HCT116 (cell line): ENCODE data around the gene PTX3. TPM values are rescaled to one million over a fixed set of nuclear protein-coding genes. Genes with fewer than 3 reads are reported as not detected.

Source experiments
- ATAC-seq: fragments of 200-7000 bp; cut with Tn5 transposase; 2 replicates; pipeline ENCODE4 v1.9.1; 2020; ENCODE audit warnings: mild to moderate bottlenecking, moderate library complexity
- BruUV-seq: library from RNA; stranded (reverse); fragments of 400-500 nt; replicated peaks from 2 replicates; lab custom pipeline; 2021; lab: Mats Ljungman, UMichigan
- CTCF ChIA-PET: fragments of 300-600 bp; sonication (Branson Sonifier 250); formaldehyde crosslinking; loops from one replicate; lab custom pipeline; 2021; ENCODE audit warnings: antibody characterized with exemption; lab: Charles Lee
- POLR2A ChIA-PET: fragments of 300-600, 350-600 bp; sonication (Branson Sonifier 250); formaldehyde crosslinking; loops from one replicate; lab custom pipeline; 2021; ENCODE audit warnings: antibody characterized with exemption; lab: Charles Lee
- RAD21 ChIA-PET, 2 experiments: fragments of 300-600 bp; sonication (Branson Sonifier 250); formaldehyde crosslinking; loops; one replicate each; lab custom pipeline; 2023; ENCODE audit warnings: low total read pairs in 2 of 2; ENCODE audit not compliant: uncharacterized antibody in 2 of 2, unreplicated experiment in 2 of 2, low non-redundant PET in 1 of 2; lab: Charles Lee
- DNase-seq: peaks from one replicate; pipeline ENCODE4 v3.0.0-alpha.2; 2010; ENCODE audit warnings: low read depth, low spot score
- H2AFZ ChIP-seq: fragments of 200-600 bp; shearing (Covaris generic), sonication (generic); 2 replicates; pipeline ENCODE4 v1.6.1; 2017; ENCODE audit warnings: low read depth, mixed run types, mixed read lengths, antibody characterized with exemption, low read length; ENCODE audit not compliant: poor library complexity, severe bottlenecking
- H3K27ac ChIP-seq: 2 replicates; pipeline ENCODE4 v1.5.1; 2012; ENCODE audit warnings: low read depth, low read length
- H3K27me3 ChIP-seq: fragments of 200-600 bp; sonication (generic); 2 replicates; pipeline ENCODE4 v1.6.1; 2016; ENCODE audit warnings: mixed run types, low read length, mixed read lengths; ENCODE audit not compliant: insufficient read depth
- H3K36me3 ChIP-seq, 2 experiments: fragments of 200-500 bp in 1 of 2; fragments of 200-600 bp in 1 of 2; sonication (Bioruptor generic) in 1 of 2; sonication (generic) in 1 of 2; 2 replicates each; pipeline versions ENCODE4 v1.5.1 to v1.6.1; 2014 to 2016; ENCODE audit warnings: low read length in 2 of 2, inconsistent platforms in 1 of 2, mixed read lengths in 1 of 2, mixed run types in 1 of 2; ENCODE audit not compliant: insufficient read depth in 2 of 2, control insufficient read depth in 1 of 2
- H3K4me1 ChIP-seq, 2 experiments: fragments of 200-600 bp in 1 of 2; sonication (generic) in 1 of 2; 2 replicates each; pipeline versions ENCODE4 v1.5.1 to v1.6.1; 2012 to 2017; ENCODE audit warnings: low read length in 2 of 2, inconsistent platforms in 1 of 2, mild to moderate bottlenecking in 1 of 2, mixed read lengths in 1 of 2, mixed run types in 1 of 2, moderate library complexity in 1 of 2; ENCODE audit not compliant: insufficient read depth in 2 of 2, control insufficient read depth in 1 of 2
- H3K4me2 ChIP-seq: fragments of 200-600 bp; sonication (generic); 2 replicates; pipeline ENCODE4 v1.6.1; 2017; ENCODE audit warnings: mixed run types, low read length, mixed read lengths
- H3K4me3 ChIP-seq, 2 experiments: fragments of 200-600 bp in 1 of 2; sonication (generic) in 1 of 2; replicated peaks in 1 of 2; 2 replicates each; pipeline ENCODE4 v1.5.1; 2011 to 2016; ENCODE audit warnings: low read length in 2 of 2, control low read depth in 1 of 2, low read depth in 1 of 2, mild to moderate bottlenecking in 1 of 2, mixed read lengths in 1 of 2, mixed run types in 1 of 2
- H3K79me2 ChIP-seq: fragments of 200-600 bp; sonication (generic); 2 replicates; pipeline ENCODE4 v1.6.1; 2017; ENCODE audit warnings: mild to moderate bottlenecking, mixed run types, low read length, moderate library complexity, mixed read lengths; ENCODE audit not compliant: insufficient read depth
- H3K9ac ChIP-seq: fragments of 200-600 bp; sonication (generic); 2 replicates; pipeline ENCODE4 v1.6.1; 2016; ENCODE audit warnings: low read length, mixed read lengths
- H3K9me2 ChIP-seq: fragments of 200-600 bp; sonication (generic), shearing (Covaris generic); 2 replicates; pipeline ENCODE4 v1.6.1; 2017; ENCODE audit warnings: mixed run types, mild to moderate bottlenecking, moderate library complexity; ENCODE audit not compliant: insufficient read depth
- H3K9me3 ChIP-seq, 2 experiments: fragments of 200-500 bp in 1 of 2; fragments of 200-600 bp in 1 of 2; sonication (Bioruptor generic) in 1 of 2; sonication (generic) in 1 of 2; 2 replicates each; pipeline ENCODE4 v1.6.1; 2014 to 2017; ENCODE audit warnings: low read length in 2 of 2, mixed read lengths in 2 of 2, inconsistent platforms in 1 of 2, low read depth in 1 of 2, mild to moderate bottlenecking in 1 of 2, mixed run types in 1 of 2, moderate library complexity in 1 of 2; ENCODE audit not compliant: control insufficient read depth in 1 of 2, insufficient read depth in 1 of 2
- H4K20me1 ChIP-seq: fragments of 200-600 bp; sonication (generic), shearing (Covaris generic); 2 replicates; pipeline ENCODE4 v1.6.1; 2017; ENCODE audit warnings: mixed run types, mild to moderate bottlenecking, moderate library complexity; ENCODE audit not compliant: insufficient read depth
- ATF3 ChIP-seq: IDR thresholded peaks from 2 replicates; pipeline ENCODE4 v1.6.1; 2012
- CBX3 ChIP-seq: IDR thresholded peaks from 2 replicates; pipeline ENCODE4 v1.6.1; 2012; ENCODE audit warnings: low read depth
- ELF1 ChIP-seq: IDR thresholded peaks from 2 replicates; pipeline ENCODE4 v1.6.1; 2012; ENCODE audit warnings: low read depth, borderline replicate concordance
- EZH2 ChIP-seq: fragments of 200-600 bp; sonication (generic); IDR thresholded peaks from 2 replicates; pipeline ENCODE4 v1.6.1; 2017; ENCODE audit warnings: antibody characterized with exemption, mixed run types
- EZH2phosphoT487 ChIP-seq: fragments of 200-600 bp; IDR thresholded peaks from 2 replicates; pipeline ENCODE4 v1.6.1; 2018; ENCODE audit warnings: antibody characterized with exemption, borderline replicate concordance
- FOSL1 ChIP-seq: IDR thresholded peaks from 2 replicates; pipeline ENCODE4 v1.6.1; 2012; ENCODE audit warnings: low read depth
- MAX ChIP-seq: IDR thresholded peaks from 2 replicates; pipeline ENCODE4 v1.6.1; 2012
- POLR2A ChIP-seq: IDR thresholded peaks from 2 replicates; pipeline ENCODE4 v1.7.0; 2011; ENCODE audit warnings: borderline replicate concordance; ENCODE audit not compliant: insufficient read depth, insufficient read length; ENCODE audit errors: extremely low read depth
- RAD21 ChIP-seq: IDR thresholded peaks from 2 replicates; pipeline ENCODE4 v1.6.1; 2012; ENCODE audit warnings: low read depth, mild to moderate bottlenecking
- SP1 ChIP-seq: IDR thresholded peaks from 2 replicates; pipeline ENCODE4 v1.6.1; 2012; ENCODE audit warnings: low read depth
- SRF ChIP-seq: IDR thresholded peaks from 2 replicates; pipeline ENCODE4 v1.6.1; 2012; ENCODE audit warnings: low read depth
- TCF7L2 ChIP-seq: IDR thresholded peaks from 2 replicates; pipeline ENCODE4 v1.7.0; 2011; ENCODE audit warnings: borderline replicate concordance, inconsistent platforms; ENCODE audit not compliant: insufficient read depth, insufficient read length; ENCODE audit errors: extremely low read depth
- YY1 ChIP-seq: IDR thresholded peaks from 2 replicates; pipeline ENCODE4 v1.6.1; 2011; ENCODE audit warnings: low read length, low read depth, moderate library complexity, mild to moderate bottlenecking; ENCODE audit not compliant: insufficient replicate concordance; ENCODE audit errors: extremely low read depth
- ZBTB33 ChIP-seq: IDR thresholded peaks from 2 replicates; pipeline ENCODE4 v1.6.1; 2011; ENCODE audit warnings: mild to moderate bottlenecking, low read length, moderate library complexity; ENCODE audit not compliant: insufficient replicate concordance; ENCODE audit errors: extremely low read depth
- ZFX ChIP-seq: fragments of 450-650 bp; IDR thresholded peaks from 2 replicates; pipeline ENCODE4 v1.6.1; 2017
- ZNF274 ChIP-seq: fragments of 200-500 bp; sonication (Bioruptor generic); IDR thresholded peaks from 2 replicates; pipeline ENCODE4 v1.6.1; 2014; ENCODE audit warnings: mild to moderate bottlenecking, low read depth, low read length, inconsistent platforms
- intact Hi-C: fragments of 100-400 bp; cut with micrococcal nuclease; formaldehyde crosslinking; loops from 2 replicates; pipeline ENCODE4 v1.10.0; 2022
- total RNA-seq: library from RNA; stranded (reverse); gene quantifications from one replicate; pipeline ENCODE4 v1.2.1, GENCODE V29; 2021; ENCODE audit not compliant: unreplicated experiment
- TF ChIP-seq, protein P1 (sequence below), 3 experiments: fragments of 200-600 bp in 1 of 3; sonication (generic) in 1 of 3; IDR thresholded peaks in 2 of 3; conservative IDR thresholded peaks in 1 of 3; 2 replicates each; pipeline ENCODE4 v1.5.1; 2012 to 2017; ENCODE audit warnings: low read depth in 2 of 3, low read length in 2 of 3, antibody characterized with exemption in 1 of 3, borderline replicate concordance in 1 of 3, control low read depth in 1 of 3, mild to moderate bottlenecking in 1 of 3, mixed read lengths in 1 of 3, mixed run types in 1 of 3, moderate library complexity in 1 of 3; ENCODE audit not compliant: insufficient read depth in 1 of 3
- TF ChIP-seq, protein P2 (sequence below): IDR thresholded peaks from 2 replicates; pipeline ENCODE4 v1.6.1; 2012; ENCODE audit warnings: low read depth

The PTX3 gene
- total RNA-seq, 1 experiment from 2014 or later = 0.37 TPM

- Histone ChIP-seq H3K27me3 (no peaks in the 10 kb centered on the region), H3K9me3 (no peaks in the 10 kb centered on the region), H2AFZ (no peak overlapping the region), H3K9me2 (no peaks in the 10 kb centered on the region), H4K20me1 (no peaks in the 10 kb centered on the region), H3K4me1 (no peaks in the 10 kb centered on the region)
- no TSS peak for BruUV-seq
- CTCF ChIA-PET = no interaction called here
- POLR2A ChIA-PET = no interaction called here
- no peak for TF ChIP-seq SP1
- no peak for TF ChIP-seq ZFX
- TF ChIP-seq CBX3 = no peak
- TF ChIP-seq SRF = no peak
- TF ChIP-seq MAX = no peak
- TF ChIP-seq ZNF274 = no peak
- no peak for TF ChIP-seq ZBTB33
- no peak for TF ChIP-seq EZH2phosphoT487
- TF ChIP-seq ATF3 = no peak
- TF ChIP-seq, protein P1, sequence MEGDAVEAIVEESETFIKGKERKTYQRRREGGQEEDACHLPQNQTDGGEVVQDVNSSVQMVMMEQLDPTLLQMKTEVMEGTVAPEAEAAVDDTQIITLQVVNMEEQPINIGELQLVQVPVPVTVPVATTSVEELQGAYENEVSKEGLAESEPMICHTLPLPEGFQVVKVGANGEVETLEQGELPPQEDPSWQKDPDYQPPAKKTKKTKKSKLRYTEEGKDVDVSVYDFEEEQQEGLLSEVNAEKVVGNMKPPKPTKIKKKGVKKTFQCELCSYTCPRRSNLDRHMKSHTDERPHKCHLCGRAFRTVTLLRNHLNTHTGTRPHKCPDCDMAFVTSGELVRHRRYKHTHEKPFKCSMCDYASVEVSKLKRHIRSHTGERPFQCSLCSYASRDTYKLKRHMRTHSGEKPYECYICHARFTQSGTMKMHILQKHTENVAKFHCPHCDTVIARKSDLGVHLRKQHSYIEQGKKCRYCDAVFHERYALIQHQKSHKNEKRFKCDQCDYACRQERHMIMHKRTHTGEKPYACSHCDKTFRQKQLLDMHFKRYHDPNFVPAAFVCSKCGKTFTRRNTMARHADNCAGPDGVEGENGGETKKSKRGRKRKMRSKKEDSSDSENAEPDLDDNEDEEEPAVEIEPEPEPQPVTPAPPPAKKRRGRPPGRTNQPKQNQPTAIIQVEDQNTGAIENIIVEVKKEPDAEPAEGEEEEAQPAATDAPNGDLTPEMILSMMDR (IDR thresholded peaks at IDR 0.05 in 2 of 3, conservative IDR thresholded peaks at IDR 0.05 in 1 of 3; ENCODE audit: borderline replicate concordance in 1 of 3, insufficient read depth in 1 of 3, low read depth in 2 of 3, low read length in 2 of 3) = no peak
- TF ChIP-seq TCF7L2 = no peak
- TF ChIP-seq, protein P2, sequence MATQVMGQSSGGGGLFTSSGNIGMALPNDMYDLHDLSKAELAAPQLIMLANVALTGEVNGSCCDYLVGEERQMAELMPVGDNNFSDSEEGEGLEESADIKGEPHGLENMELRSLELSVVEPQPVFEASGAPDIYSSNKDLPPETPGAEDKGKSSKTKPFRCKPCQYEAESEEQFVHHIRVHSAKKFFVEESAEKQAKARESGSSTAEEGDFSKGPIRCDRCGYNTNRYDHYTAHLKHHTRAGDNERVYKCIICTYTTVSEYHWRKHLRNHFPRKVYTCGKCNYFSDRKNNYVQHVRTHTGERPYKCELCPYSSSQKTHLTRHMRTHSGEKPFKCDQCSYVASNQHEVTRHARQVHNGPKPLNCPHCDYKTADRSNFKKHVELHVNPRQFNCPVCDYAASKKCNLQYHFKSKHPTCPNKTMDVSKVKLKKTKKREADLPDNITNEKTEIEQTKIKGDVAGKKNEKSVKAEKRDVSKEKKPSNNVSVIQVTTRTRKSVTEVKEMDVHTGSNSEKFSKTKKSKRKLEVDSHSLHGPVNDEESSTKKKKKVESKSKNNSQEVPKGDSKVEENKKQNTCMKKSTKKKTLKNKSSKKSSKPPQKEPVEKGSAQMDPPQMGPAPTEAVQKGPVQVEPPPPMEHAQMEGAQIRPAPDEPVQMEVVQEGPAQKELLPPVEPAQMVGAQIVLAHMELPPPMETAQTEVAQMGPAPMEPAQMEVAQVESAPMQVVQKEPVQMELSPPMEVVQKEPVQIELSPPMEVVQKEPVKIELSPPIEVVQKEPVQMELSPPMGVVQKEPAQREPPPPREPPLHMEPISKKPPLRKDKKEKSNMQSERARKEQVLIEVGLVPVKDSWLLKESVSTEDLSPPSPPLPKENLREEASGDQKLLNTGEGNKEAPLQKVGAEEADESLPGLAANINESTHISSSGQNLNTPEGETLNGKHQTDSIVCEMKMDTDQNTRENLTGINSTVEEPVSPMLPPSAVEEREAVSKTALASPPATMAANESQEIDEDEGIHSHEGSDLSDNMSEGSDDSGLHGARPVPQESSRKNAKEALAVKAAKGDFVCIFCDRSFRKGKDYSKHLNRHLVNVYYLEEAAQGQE = no peak
- no peak for TF ChIP-seq POLR2A
- TF ChIP-seq EZH2 = no peak
- no peak for TF ChIP-seq YY1
- no peak for TF ChIP-seq FOSL1
- TF ChIP-seq ELF1 = no peak
- no peak for TF ChIP-seq RAD21
- TF ChIP-seq, all 23 proteins: peak for 0
- Histone ChIP-seq H3K79me2 (no peaks in the 10 kb centered on the region), H3K27ac (no peak overlapping the region), H3K9ac (no peak overlapping the region), H3K36me3 (no peaks in the 10 kb centered on the region), H3K4me2 (no peak overlapping the region), H3K4me3 (no peak overlapping the region)
- ATAC-seq (no peak), DNase-seq (no peak)
- RAD21 ChIA-PET = no interaction called here
- intact Hi-C loops = no loop called here
Measured at GRCh38 chr3:157410945-157411344, 25.7 kb upstream of the PTX3 start.
